MM.1S (cell line): ENCODE measurements around the gene ALKBH6.

Source experiments
- CTCF ChIP-seq: fragments of 300-600 bp; sonication (generic); IDR thresholded peaks from 2 replicates; pipeline ENCODE4 v1.5.1; 2016; ENCODE audit warnings: antibody characterized with exemption, low read length, mixed read lengths
- EZH2 ChIP-seq: fragments of 300-600 bp; sonication (generic); optimal IDR thresholded peaks from 2 replicates; pipeline ENCODE3; 2017; ENCODE audit warnings: low read depth, mild to moderate bottlenecking, antibody characterized with exemption, low read length, mixed read lengths
- EZH2phosphoT487 ChIP-seq: fragments of 300-600 bp; sonication (generic); IDR thresholded peaks from 2 replicates; pipeline ENCODE4 v1.6.1; 2018; ENCODE audit warnings: antibody characterized with exemption, low read length

- TF ChIP-seq CTCF (no peak), EZH2 (no peak), EZH2phosphoT487 (no peak)
Measured at GRCh38 chr19:36047835-36048234, 33.8 kb upstream of the ALKBH6 start.
